ENCODE data around the gene KRTAP10-7.
"Not testable (repeated sequence)": the region's sequence is repeated elsewhere in the genome, so short reads cannot be mapped to it uniquely, and the experiment has no call there.

Gene KRTAP10-7

DNA sequence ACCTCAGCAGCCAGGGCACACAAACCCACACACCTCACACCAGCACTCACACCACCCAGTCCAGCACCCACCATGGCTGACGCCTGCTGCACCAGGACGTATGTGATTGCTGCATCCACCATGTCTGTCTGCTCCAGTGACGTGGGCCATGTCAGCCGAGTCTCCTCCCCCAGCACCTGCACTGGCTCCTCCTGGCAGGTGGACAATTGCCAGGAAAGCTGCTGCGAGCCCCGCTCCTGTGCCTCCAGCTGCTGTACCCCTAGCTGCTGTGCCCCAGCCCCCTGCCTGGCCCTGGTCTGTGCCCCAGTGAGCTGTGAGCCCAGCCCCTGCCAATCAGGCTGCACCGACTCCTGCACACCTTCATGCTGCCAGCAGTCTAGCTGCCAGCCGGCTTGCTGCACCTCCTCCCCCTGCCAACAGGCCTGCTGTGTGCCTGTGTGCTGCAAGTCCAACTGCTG lies 11.7 kb downstream of the KRTAP10-7 start, which contains the start of gene KRTAP10-8:
Gene KRTAP10-8, plus strand, starts transcription at position 51 of the 458 bp plus-strand sequence. Its CDS starts 22 bp downstream, at position 73.
- no peak for DNase-seq (ENCODE audit: low read depth)

DNA sequence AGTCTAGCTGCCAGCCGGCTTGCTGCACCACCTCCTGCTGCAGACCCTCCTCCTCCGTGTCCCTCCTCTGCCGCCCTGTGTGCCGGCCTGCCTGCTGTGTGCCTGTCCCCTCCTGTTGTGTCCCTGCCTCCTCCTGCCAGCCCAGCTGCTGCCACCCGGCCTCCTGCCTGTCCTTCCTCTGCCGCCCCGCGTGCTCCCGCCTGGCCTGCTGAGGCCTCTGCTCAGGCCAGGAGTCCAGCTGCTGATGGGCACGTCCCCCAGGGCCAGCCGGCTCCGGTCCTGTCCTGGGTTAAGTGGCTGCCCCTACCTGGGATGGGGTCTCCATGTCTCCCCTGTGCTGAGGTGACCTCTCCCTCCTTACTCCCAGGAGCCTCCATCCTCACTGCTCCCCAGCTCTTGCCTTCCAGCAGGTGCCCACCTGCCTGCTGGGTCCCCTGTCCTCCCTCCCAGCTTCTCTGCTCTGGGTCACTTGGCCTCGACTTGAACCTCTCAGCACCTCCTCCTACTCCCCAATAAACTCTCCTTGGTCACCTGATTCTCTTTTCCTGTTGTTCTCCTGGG lies 12.4 kb downstream of the KRTAP10-7 start:
- no peak for DNase-seq (ENCODE audit: low read depth)

- no peak for DNase-seq (ENCODE audit: low read depth)
Observed at GRCh38 chr21:44613386-44614155, 13.2 kb downstream of the KRTAP10-7 start.

GRCh38 chr21:44614161-44614631 lies 13.8 kb downstream of the KRTAP10-7 start:
- DNase-seq (ENCODE audit: low read depth) = no peak

GRCh38 chr21:44614961-44615391 lies 14.6 kb downstream of the KRTAP10-7 start:
- no peak for DNase-seq (ENCODE audit: low read depth)

GRCh38 chr21:44615466-44615865 lies 15.1 kb downstream of the KRTAP10-7 start:
- no peak for DNase-seq (ENCODE audit: low read depth)

GRCh38 chr21:44615911-44616590 lies 15.7 kb downstream of the KRTAP10-7 start:
- no peak for DNase-seq (ENCODE audit: low read depth)

DNA sequence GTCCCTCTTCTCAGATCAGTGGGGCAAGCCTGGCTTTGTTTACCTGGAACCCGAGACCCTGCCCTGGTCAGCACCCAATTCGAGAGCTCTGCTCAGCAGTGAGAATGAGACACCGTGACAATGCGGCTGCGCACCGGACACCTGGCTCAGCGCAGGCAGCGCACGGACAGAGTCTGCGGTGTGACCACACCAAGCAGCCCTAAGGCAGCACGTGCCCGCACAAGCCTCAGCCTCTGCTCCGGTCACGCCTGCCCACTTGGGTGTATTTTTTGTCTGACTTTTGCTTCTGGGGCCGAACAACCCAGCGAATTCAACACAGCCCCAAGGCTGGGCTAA lies 16.2 kb downstream of the KRTAP10-7 start:
- no peak for DNase-seq (ENCODE audit: low read depth)

DNA sequence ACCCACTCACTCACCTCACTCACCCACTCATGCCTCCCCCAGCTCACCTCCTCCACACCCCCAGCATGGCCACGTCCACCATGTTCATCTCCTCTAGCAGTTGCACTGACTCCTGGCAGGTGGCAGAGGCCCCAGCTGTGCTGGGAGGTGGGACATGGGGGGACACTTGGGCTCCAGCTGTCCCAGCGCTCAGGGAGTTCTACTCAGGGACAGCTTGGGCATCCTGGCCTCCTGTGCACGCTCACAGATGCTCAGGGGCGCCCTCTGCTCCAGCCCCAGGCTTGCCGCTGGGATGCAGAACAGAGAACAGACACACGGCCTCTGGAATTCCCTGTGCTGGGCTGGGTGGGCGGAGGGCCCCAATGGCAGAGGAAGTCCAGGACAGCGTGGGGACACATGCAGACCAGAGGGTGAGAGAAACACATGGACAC lies 16.7 kb downstream of the KRTAP10-7 start:
- DNase-seq (ENCODE audit: low read depth) = no peak

DNA sequence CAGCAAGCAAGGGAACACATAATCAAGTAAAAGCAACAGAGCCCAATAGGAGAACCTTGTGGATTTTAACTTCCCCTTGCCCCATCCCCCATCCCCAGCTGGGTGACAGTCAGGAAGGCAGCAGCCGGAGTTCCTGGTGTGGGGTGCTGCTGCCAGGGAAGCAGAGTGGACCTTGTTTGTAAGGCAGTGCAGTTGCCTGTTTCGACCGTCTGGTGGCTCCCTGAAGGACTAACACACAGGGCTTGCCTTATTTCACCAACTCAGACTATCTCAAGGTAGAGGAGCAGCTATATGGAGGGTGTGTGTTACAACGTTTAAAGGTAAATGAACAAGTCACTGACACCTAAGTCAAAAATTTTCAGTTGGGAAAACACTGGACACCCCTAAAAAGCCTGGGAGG lies 18.1 kb downstream of the KRTAP10-7 start:
- DNase-seq (ENCODE audit: low read depth) = no peak

DNA sequence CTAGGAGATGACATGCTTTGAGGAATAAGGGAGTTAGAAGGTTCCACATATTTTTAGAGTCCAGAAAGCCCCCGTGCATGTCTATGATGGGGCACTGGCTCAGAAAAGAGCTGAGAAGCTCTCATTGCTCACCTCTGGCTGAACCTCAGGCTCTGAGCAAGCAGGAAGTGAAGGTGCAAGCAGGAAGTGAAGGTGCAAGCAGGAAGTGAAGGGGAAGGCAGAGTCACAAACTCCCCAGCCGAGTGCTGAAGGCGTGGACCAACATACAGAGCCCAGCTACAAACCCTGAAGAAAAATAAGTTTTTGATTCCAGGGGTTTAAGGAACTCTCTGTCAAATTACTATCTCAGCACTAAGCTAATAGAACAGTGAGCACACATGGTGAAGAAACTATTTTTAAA lies 18.5 kb downstream of the KRTAP10-7 start:
- no peak for DNase-seq (ENCODE audit: low read depth)

DNA sequence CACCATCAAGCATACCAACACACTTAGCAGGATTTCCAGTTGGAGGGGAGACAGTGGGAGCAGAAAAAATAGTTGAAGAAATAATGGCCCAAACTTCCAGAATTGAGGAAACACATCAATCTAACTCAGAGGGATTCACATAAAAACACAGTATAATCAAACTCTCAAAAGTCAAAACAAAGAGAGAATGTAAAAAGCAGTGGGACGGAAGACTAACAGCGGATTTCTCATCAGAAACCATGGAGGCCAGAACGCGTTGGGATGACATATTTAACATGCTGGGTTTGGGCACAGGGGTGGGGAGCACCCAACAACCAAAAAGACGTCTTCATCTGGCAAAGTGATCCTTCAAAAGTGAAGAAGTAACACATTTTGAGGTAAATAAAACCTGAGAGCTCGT lies 19.5 kb downstream of the KRTAP10-7 start:
- DNase-seq (ENCODE audit: low read depth) = no peak

- DNase-seq (ENCODE audit: low read depth) = no peak
Observed at GRCh38 chr21:44623575-44623974, 23.2 kb downstream of the KRTAP10-7 start.

- DNase-seq (ENCODE audit: low read depth) = no peak
Observed at GRCh38 chr21:44625756-44626155, 25.4 kb downstream of the KRTAP10-7 start.

DNA sequence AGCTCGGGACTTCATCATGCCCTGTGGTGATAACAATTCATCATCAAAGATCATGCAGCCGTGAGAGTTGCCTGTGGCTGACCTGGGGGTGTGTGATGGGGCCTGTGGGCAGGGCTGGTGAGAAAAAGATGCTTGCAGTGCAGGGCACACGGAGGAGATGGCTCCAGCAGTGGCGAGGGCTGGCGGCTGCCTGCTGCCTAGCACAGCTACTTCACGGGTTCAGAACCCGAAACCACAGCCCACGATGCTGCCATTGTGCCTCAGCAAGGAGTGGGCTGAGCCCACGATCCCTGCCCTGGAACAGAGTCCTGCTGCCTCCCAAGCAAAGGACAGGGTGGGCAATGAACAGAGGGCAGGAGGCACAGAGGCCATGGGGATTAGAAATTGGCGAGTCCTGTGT lies 25.9 kb downstream of the KRTAP10-7 start:
- DNase-seq (ENCODE audit: low read depth) = no peak

DNA sequence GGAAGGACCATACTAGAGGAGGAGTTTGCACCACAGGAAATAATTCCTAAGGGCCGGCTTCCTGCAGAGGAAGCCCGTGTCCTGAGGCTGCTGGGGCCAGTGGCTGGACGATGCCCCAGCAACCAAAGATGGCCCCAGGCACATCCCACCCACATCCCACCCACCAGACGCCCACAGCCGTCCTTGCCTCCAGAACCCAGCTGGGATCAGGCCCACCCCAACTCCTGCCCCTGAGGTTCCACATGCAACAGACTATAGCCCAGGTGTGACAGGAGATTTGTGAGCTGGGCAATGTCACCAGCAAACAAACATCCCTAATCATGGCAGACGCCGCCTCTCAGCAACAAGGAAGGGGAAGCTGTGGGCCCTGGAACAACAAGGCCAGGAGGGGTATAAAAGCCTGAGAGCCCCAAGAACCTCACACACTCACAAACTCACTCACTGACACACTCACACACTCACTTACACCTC lies 26.3 kb downstream of the KRTAP10-7 start, which contains the start of gene KRTAP10-9:
Gene KRTAP10-9, plus strand, starts transcription at position 421 of the 471 bp plus-strand sequence. CDS start 79 bp downstream, outside the sequence.
- DNase-seq (ENCODE audit: low read depth) = no peak

DNA sequence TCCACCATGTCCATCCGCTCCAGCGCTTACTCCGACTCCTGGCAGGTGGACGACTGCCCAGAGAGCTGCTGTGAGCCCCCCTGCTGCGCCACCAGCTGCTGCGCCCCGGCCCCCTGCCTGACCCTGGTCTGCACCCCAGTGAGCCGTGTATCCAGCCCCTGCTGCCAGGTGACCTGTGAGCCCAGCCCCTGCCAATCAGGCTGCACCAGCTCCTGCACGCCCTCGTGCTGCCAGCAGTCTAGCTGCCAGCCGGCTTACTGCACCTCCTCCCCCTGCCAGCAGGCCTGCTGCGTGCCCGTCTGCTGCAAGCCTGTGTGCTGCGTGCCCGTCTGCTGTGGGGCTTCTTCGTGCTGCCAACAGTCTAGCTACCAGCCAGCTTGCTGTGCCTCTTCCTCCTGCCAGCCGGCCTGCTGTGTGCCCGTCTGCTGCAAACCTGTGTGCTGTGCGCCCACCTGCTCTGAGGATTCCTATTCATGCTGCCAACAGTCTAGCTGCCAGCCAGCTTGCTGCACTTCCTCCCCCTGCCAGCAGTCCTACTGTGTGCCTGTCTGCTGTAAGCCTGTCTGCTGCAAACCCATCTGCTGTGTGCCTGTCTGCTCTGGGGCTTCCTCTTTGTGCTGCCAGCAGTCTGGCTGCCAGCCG lies 26.9 kb downstream of the KRTAP10-7 start:
- not testable (repeated sequence) for DNase-seq (ENCODE audit: low read depth)

GRCh38 chr21:44627831-44628233 lies 27.4 kb downstream of the KRTAP10-7 start:
- not testable (repeated sequence) for DNase-seq (ENCODE audit: low read depth)

GRCh38 chr21:44628707-44629391 lies 28.5 kb downstream of the KRTAP10-7 start:
- DNase-seq (ENCODE audit: low read depth) = no peak

- DNase-seq (ENCODE audit: low read depth) = no peak
Observed at GRCh38 chr21:44630440-44630839, 30.0 kb downstream of the KRTAP10-7 start.

DNA sequence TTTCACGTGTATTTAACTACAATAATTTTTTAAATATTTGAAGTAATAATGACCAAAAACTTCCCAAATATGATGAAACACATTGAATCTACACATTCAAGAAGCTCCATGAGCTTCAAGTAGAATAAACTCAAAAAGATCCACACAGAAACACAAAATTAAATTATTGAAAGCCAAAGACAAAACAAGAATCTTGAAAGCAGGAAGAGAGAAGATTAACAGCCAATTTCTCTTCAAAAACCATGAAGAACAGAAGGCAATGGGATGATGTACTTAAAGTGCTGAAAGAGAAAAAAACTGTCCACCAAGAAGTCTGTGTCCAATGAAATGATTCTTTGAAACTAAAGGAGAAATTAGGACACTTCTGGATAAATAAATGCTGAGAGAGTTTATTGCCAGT lies 31.7 kb downstream of the KRTAP10-7 start:
- DNase-seq (ENCODE audit: low read depth) = no peak
